Tibial artery (tissue), 4 donors: ENCODE measurements around the gene CASQ1.

ENCODE experiments used
- DNase-seq, 2 donors: peaks; one replicate each; pipeline ENCODE4 v3.0.0-alpha.2; 2019
- H3K27ac ChIP-seq, 2 donors: fragments of 200-600 bp; sonication (generic) in 1 of 2; 1 replicate in 1 of 2; 2 replicates in 1 of 2; pipeline ENCODE4 v1.5.1; 2018 to 2019; ENCODE audit warnings: mild to moderate bottlenecking in 1 of 2
- H3K27me3 ChIP-seq, 2 donors: fragments of 200-600 bp; sonication (generic) in 1 of 2; one replicate each; pipeline versions ENCODE4 v1.5.1 to v1.6.0; 2016 to 2019
- H3K36me3 ChIP-seq, 3 donors: fragments of 200-600 bp; sonication (generic) in 2 of 3; one replicate each; pipeline ENCODE4 v1.5.1; 2016 to 2019; ENCODE audit warnings: mild to moderate bottlenecking in 2 of 3
- H3K4me1 ChIP-seq, 4 donors: fragments of 200-600 bp; sonication (generic) in 2 of 4; 1 replicate in 3 of 4; 2 replicates in 1 of 4; pipeline ENCODE4 v1.5.1; 2016 to 2019
- H3K4me3 ChIP-seq, 2 donors: fragments of 200-600 bp; sonication (generic) in 1 of 2; 1 replicate in 1 of 2; 2 replicates in 1 of 2; pipeline ENCODE4 v1.5.1; 2018 to 2019; ENCODE audit warnings: mild to moderate bottlenecking in 2 of 2
- H3K9me3 ChIP-seq, 3 donors: fragments of 200-600 bp; sonication (generic) in 1 of 3; one replicate each; pipeline ENCODE4 v1.5.1; 2016 to 2019
- CTCF ChIP-seq, 2 experiments: fragments of 200-600 bp in 1 of 2; fragments of 450-650 bp in 1 of 2; IDR thresholded peaks; one replicate each; pipeline ENCODE4 v1.5.1; 2017 to 2019; ENCODE audit warnings: antibody characterized with exemption in 2 of 2, mild to moderate bottlenecking in 1 of 2, moderate library complexity in 1 of 2
- intact Hi-C: fragments of 100-400 bp; cut with DNase I; formaldehyde crosslinking; loops from one replicate; pipeline ENCODE4 v1.15.0; 2023; ENCODE audit warnings: low total_unique reads

CASQ1 gene

GRCh38 chr1:160207118-160207650 is 16.8 kb downstream of the CASQ1 start:
- Histone ChIP-seq H3K4me3 (no peak overlapping the region), H3K4me1 (peaks cover 0 to 63% (median 51%) of the 10 kb centered on the region in 4 donors)
- intact Hi-C loops = no loop called here

GRCh38 chr1:160207771-160208556 is 17.6 kb downstream of the CASQ1 start:
- H3K9me3 ChIP-seq = no peaks in the 10 kb centered on the region
- no peak overlapping the region for H3K4me3 ChIP-seq
- no peak for DNase-seq
- peak overlapping the region; percentile 97 to 98 for H3K27ac ChIP-seq
- intact Hi-C loops = no loop called here
- H3K4me1 ChIP-seq = peaks cover 0 to 63% (median 51%) of the 10 kb centered on the region in 4 donors
- no peak for TF ChIP-seq CTCF (IDR thresholded peaks at IDR 0.05)
- H3K36me3 ChIP-seq = peaks cover 19 to 38% (median 26%) of the 10 kb centered on the region in 3 donors
- no peaks in the 10 kb centered on the region for H3K27me3 ChIP-seq

More at GRCh38 chr1:160207118-160207650, 16.8 kb downstream of the CASQ1 start:
- H3K27ac ChIP-seq = peak overlapping the region; percentile 97 to 98
- DNase-seq = no peak
- no peak for TF ChIP-seq CTCF (IDR thresholded peaks at IDR 0.05)
- peaks cover 11 to 31% (median 18%) of the 10 kb centered on the region in 3 donors for H3K36me3 ChIP-seq
- no peaks in the 10 kb centered on the region for H3K9me3 ChIP-seq
- no peaks in the 10 kb centered on the region for H3K27me3 ChIP-seq

GRCh38 chr1:160208557-160209320 is 18.4 kb downstream of the CASQ1 start:
- Histone ChIP-seq H3K9me3 (no peaks in the 10 kb centered on the region), H3K36me3 (peaks cover 27 to 46% (median 33%) of the 10 kb centered on the region in 3 donors), H3K4me1 (peaks cover 0 to 63% (median 51%) of the 10 kb centered on the region in 4 donors), H3K4me3 (no peak overlapping the region), H3K27ac (peak overlapping the region; percentile 97 to 98), H3K27me3 (no peaks in the 10 kb centered on the region)
- intact Hi-C loops = no loop called here
- no peak for TF ChIP-seq CTCF (IDR thresholded peaks at IDR 0.05)
- DNase-seq = no peak

GRCh38 chr1:160209321-160210046 is 19.1 kb downstream of the CASQ1 start:
- Histone ChIP-seq H3K9me3 (no peaks in the 10 kb centered on the region), H3K27me3 (no peaks in the 10 kb centered on the region), H3K36me3 (peaks cover 34 to 54% (median 41%) of the 10 kb centered on the region in 3 donors), H3K27ac (peak overlapping the region; percentile 97 to 98), H3K4me3 (no peak overlapping the region), H3K4me1 (peaks cover 0 to 59% (median 47%) of the 10 kb centered on the region in 4 donors)
- DNase-seq = no peak
- intact Hi-C loops = no loop called here
- no peak for TF ChIP-seq CTCF (IDR thresholded peaks at IDR 0.05)

GRCh38 chr1:160210561-160210960 is 20.2 kb downstream of the CASQ1 start:
- intact Hi-C loops = no loop called here

More at GRCh38 chr1:160210561-160210960, 20.2 kb downstream of the CASQ1 start:
- Histone ChIP-seq H3K36me3 (peaks cover 45 to 64% (median 50%) of the 10 kb centered on the region in 3 donors), H3K4me1 (peaks cover 0 to 53% (median 42%) of the 10 kb centered on the region in 4 donors), H3K27me3 (no peaks in the 10 kb centered on the region), H3K27ac (peak overlapping the region; percentile 43 to 97), H3K9me3 (no peaks in the 10 kb centered on the region), H3K4me3 (no peak overlapping the region)
- no peak for DNase-seq
- TF ChIP-seq CTCF (IDR thresholded peaks at IDR 0.05) = no peak
